DOHH2 (cell line): ENCODE results near the gene ZNF804B.

Source experiments
- EZH2phosphoT487 ChIP-seq: fragments of 200-600 bp; sonication (generic); IDR thresholded peaks from 2 replicates; pipeline ENCODE4 v1.6.1; 2017; ENCODE audit warnings: borderline replicate concordance, mild to moderate bottlenecking, antibody characterized with exemption, low read length, moderate library complexity, mixed read lengths
- TF ChIP-seq, protein P1 (sequence below): fragments of 200-600 bp; sonication (generic); IDR thresholded peaks from one replicate; pipeline ENCODE4 v1.5.1; 2014; ENCODE audit warnings: antibody characterized with exemption, mild to moderate bottlenecking, low read depth, low read length; ENCODE audit not compliant: poor library complexity, severe bottlenecking

GRCh38 chr7:88929719-88930118 lies 170.2 kb downstream of the ZNF804B start:
- TF ChIP-seq, protein P1, sequence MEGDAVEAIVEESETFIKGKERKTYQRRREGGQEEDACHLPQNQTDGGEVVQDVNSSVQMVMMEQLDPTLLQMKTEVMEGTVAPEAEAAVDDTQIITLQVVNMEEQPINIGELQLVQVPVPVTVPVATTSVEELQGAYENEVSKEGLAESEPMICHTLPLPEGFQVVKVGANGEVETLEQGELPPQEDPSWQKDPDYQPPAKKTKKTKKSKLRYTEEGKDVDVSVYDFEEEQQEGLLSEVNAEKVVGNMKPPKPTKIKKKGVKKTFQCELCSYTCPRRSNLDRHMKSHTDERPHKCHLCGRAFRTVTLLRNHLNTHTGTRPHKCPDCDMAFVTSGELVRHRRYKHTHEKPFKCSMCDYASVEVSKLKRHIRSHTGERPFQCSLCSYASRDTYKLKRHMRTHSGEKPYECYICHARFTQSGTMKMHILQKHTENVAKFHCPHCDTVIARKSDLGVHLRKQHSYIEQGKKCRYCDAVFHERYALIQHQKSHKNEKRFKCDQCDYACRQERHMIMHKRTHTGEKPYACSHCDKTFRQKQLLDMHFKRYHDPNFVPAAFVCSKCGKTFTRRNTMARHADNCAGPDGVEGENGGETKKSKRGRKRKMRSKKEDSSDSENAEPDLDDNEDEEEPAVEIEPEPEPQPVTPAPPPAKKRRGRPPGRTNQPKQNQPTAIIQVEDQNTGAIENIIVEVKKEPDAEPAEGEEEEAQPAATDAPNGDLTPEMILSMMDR: no peak
- TF ChIP-seq EZH2phosphoT487: no peak
